ENCODE results near the gene KMT2E. TPM values are rescaled to one million over a fixed set of nuclear protein-coding genes. Genes with fewer than 3 reads are reported as not detected.

Gene KMT2E
- total and polyA plus RNA-seq, 2 donors (not counting 1 experiment from before 2014, with no cell fraction given): 32.4 to 328 TPM

GRCh38 chr7:104981672-104982037, 32.4 kb upstream of the KMT2E start:
- ChIA-PET POLR2A (interaction anchor here (0.6 to 7.8 kb wide), 7 partner anchors 10 to 401 kb away, joined by 3 to 101 read pairs (median 5); partner anchors contain the start of gene KMT2E), CTCF (interaction anchor here (0.9 to 11.1 kb wide), 34 partner anchors 8 to 137 kb away, joined by 3 to 282 read pairs (median 6); partner anchors contain the start of gene KMT2E)
- H3K9me3 ChIP-seq (ENCODE audit: control extremely low read depth in 1 of 3, control insufficient read depth in 2 of 3, insufficient read depth in 1 of 3, low read length in 2 of 3): no peaks in the 10 kb centered on the region
- peaks cover 29 to 37% of the 10 kb centered on the region in 2 donors for H3K4me1 ChIP-seq (ENCODE audit: control insufficient read depth in 2 of 2, insufficient read depth in 2 of 2, low read length in 2 of 2)
- ATAC-seq (ENCODE audit: low read depth) (no peak), DNase-seq (no peak)
- no peak overlapping the region for H3K4me2 ChIP-seq (replicated peaks; ENCODE audit: low read depth, low read length, poor library complexity, severe bottlenecking)
- Mint-ChIP-seq H3K27ac (no peak overlapping the region), H3K4me1 (peaks cover 73% of the 10 kb centered on the region), H3K9me3 (ENCODE audit: insufficient read depth) (no peaks in the 10 kb centered on the region), H3K27me3 (no peaks in the 10 kb centered on the region), H3K4me3 (no peak overlapping the region)
- no peak overlapping the region for H3K9ac ChIP-seq (ENCODE audit: low read length)
- H3K36me3 ChIP-seq (replicated peaks in 1 of 2; ENCODE audit: control extremely low read depth in 1 of 2, control insufficient read depth in 1 of 2, extremely low read depth in 1 of 2, insufficient read depth in 2 of 2, low read length in 1 of 2): peaks cover 2 to 5% of the 10 kb centered on the region in 2 experiments
- no CpG with 5 or more reads among the region's 1 CpG for WGBS (ENCODE audit: insufficient coverage)
- intact Hi-C loops (cut with micrococcal nuclease): loop anchor here (1.0 to 5.0 kb wide), 4 partner anchors 58 to 507 kb away; no protein-coding TSS in a partner anchor
- no peak overlapping the region for H3K4me3 ChIP-seq (ENCODE audit: control extremely low read depth in 1 of 5, extremely low read depth in 1 of 5, insufficient read depth in 1 of 5, low read depth in 2 of 5, low read length in 4 of 5)
- H3K27me3 ChIP-seq (replicated peaks in 1 of 4; ENCODE audit: control extremely low read depth in 1 of 4, control insufficient read depth in 3 of 4, insufficient read depth in 4 of 4, low read length in 3 of 4): no peaks in the 10 kb centered on the region
- H2AFZ ChIP-seq (ENCODE audit: insufficient read depth, low read depth, low read length, poor library complexity, severe bottlenecking): no peak overlapping the region
- H3K79me2 ChIP-seq (ENCODE audit: control insufficient read depth, insufficient read depth, low read length): peaks cover 63% of the 10 kb centered on the region
- TF ChIP-seq EZH2 (IDR thresholded peaks at IDR 0.05; ENCODE audit: borderline replicate concordance, insufficient read depth, low read depth, low read length, poor library complexity, severe bottlenecking): no peak
- TF ChIP-seq, protein P1, sequence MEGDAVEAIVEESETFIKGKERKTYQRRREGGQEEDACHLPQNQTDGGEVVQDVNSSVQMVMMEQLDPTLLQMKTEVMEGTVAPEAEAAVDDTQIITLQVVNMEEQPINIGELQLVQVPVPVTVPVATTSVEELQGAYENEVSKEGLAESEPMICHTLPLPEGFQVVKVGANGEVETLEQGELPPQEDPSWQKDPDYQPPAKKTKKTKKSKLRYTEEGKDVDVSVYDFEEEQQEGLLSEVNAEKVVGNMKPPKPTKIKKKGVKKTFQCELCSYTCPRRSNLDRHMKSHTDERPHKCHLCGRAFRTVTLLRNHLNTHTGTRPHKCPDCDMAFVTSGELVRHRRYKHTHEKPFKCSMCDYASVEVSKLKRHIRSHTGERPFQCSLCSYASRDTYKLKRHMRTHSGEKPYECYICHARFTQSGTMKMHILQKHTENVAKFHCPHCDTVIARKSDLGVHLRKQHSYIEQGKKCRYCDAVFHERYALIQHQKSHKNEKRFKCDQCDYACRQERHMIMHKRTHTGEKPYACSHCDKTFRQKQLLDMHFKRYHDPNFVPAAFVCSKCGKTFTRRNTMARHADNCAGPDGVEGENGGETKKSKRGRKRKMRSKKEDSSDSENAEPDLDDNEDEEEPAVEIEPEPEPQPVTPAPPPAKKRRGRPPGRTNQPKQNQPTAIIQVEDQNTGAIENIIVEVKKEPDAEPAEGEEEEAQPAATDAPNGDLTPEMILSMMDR (IDR thresholded peaks at IDR 0.05): no peak
- no peak overlapping the region for H3K27ac ChIP-seq (ENCODE audit: low read length in 2 of 2)
- H4K20me1 ChIP-seq (ENCODE audit: control insufficient read depth, insufficient read depth, low read length, poor library complexity, severe bottlenecking): no peaks in the 10 kb centered on the region

- peak overlapping the region; percentile 90 for H3K4me2 ChIP-seq (replicated peaks; ENCODE audit: low read depth, low read length, poor library complexity, severe bottlenecking)
- peak overlapping the region in 1 of 2 donors; percentile 96 for H3K27ac ChIP-seq (ENCODE audit: low read length in 2 of 2)
- H3K36me3 ChIP-seq (replicated peaks in 1 of 2; ENCODE audit: control extremely low read depth in 1 of 2, control insufficient read depth in 1 of 2, extremely low read depth in 1 of 2, insufficient read depth in 2 of 2, low read length in 1 of 2): peaks cover 2 to 5% of the 10 kb centered on the region in 2 experiments
- WGBS (ENCODE audit: insufficient coverage): no CpG with 5 or more reads among the region's 5 CpGs
- H3K9me3 ChIP-seq (ENCODE audit: control extremely low read depth in 1 of 3, control insufficient read depth in 2 of 3, insufficient read depth in 1 of 3, low read length in 2 of 3): no peaks in the 10 kb centered on the region
- H3K9ac ChIP-seq (ENCODE audit: low read length): peak overlapping the region; percentile 90
- ATAC-seq (ENCODE audit: low read depth) (no peak), DNase-seq (peak; percentile 35)
- H3K4me3 Mint-ChIP-seq: peak overlapping the region; percentile 99
- POLR2A ChIA-PET: interaction anchor here (0.6 to 7.8 kb wide), 8 partner anchors 9 to 64 kb away, joined by 3 to 101 read pairs (median 10); partner anchors contain the start of gene KMT2E
- peaks cover 34 to 42% of the 10 kb centered on the region in 2 donors for H3K4me1 ChIP-seq (ENCODE audit: control insufficient read depth in 2 of 2, insufficient read depth in 2 of 2, low read length in 2 of 2)
- H2AFZ ChIP-seq (ENCODE audit: insufficient read depth, low read depth, low read length, poor library complexity, severe bottlenecking): no peak overlapping the region
- no peaks in the 10 kb centered on the region for H3K27me3 ChIP-seq (replicated peaks in 1 of 4; ENCODE audit: control extremely low read depth in 1 of 4, control insufficient read depth in 3 of 4, insufficient read depth in 4 of 4, low read length in 3 of 4)
- peak overlapping the region; percentile 100 for H3K27ac Mint-ChIP-seq
- CTCF ChIA-PET: interaction anchor here (0.6 to 11.1 kb wide), 24 partner anchors 11 to 447 kb away, joined by 3 to 282 read pairs (median 6); partner anchors contain the start of gene KMT2E
- H3K9me3 Mint-ChIP-seq (ENCODE audit: insufficient read depth): no peaks in the 10 kb centered on the region
- H4K20me1 ChIP-seq (ENCODE audit: control insufficient read depth, insufficient read depth, low read length, poor library complexity, severe bottlenecking): no peaks in the 10 kb centered on the region
- peaks cover 64% of the 10 kb centered on the region for H3K79me2 ChIP-seq (ENCODE audit: control insufficient read depth, insufficient read depth, low read length)
- intact Hi-C loops (cut with micrococcal nuclease): loop anchor here (5.0 kb wide), 1 partner anchor 100 kb away; no protein-coding TSS in a partner anchor
- peak overlapping the region in 1 of 5 experiments; percentile 84 for H3K4me3 ChIP-seq (ENCODE audit: control extremely low read depth in 1 of 5, extremely low read depth in 1 of 5, insufficient read depth in 1 of 5, low read depth in 2 of 5, low read length in 4 of 5)
- H3K27me3 Mint-ChIP-seq: no peaks in the 10 kb centered on the region
- TF ChIP-seq, protein P1 (IDR thresholded peaks at IDR 0.05): no peak
- no peak for TF ChIP-seq EZH2 (IDR thresholded peaks at IDR 0.05; ENCODE audit: borderline replicate concordance, insufficient read depth, low read depth, low read length, poor library complexity, severe bottlenecking)
- H3K4me1 Mint-ChIP-seq: peaks cover 72% of the 10 kb centered on the region
These were observed 31.5 kb upstream of the KMT2E start for GRCh38 chr7:104982308-104983075.
